Heart left ventricle (tissue), 16 donors: ENCODE measurements around the gene MAS1. TPM values are rescaled to one million over a fixed set of nuclear protein-coding genes. Genes with fewer than 3 reads are reported as not detected.

Source experiments
- ATAC-seq, 4 donors: fragments of 200-7000 bp; cut with Tn5 transposase; one replicate each; pipeline ENCODE4 v1.9.1; 2020 to 2022; ENCODE audit warnings: moderate library complexity in 4 of 4, mild to moderate bottlenecking in 3 of 4, moderate number of reproducible peaks in 1 of 4
- DNase-seq, 5 donors: peaks; one replicate each; pipeline ENCODE4 v3.0.0-alpha.2; 2020
- H3K27ac ChIP-seq, 12 donors: fragments of 200-600 bp; sonication (generic) in 4 of 12; one replicate each; pipeline versions ENCODE4 v1.5.0 to v1.8.0; 2016 to 2022; ENCODE audit warnings: mild to moderate bottlenecking in 2 of 12
- H3K27me3 ChIP-seq, 9 donors: fragments of 200-600 bp; sonication (generic) in 2 of 9; one replicate each; pipeline versions ENCODE4 v1.5.1 to v1.8.0; 2016 to 2022; ENCODE audit warnings: mild to moderate bottlenecking in 3 of 9
- H3K36me3 ChIP-seq, 9 donors: fragments of 200-600 bp; sonication (generic) in 2 of 9; one replicate each; pipeline versions ENCODE4 v1.5.0 to v1.8.0; 2018 to 2022; ENCODE audit warnings: mild to moderate bottlenecking in 2 of 9
- H3K4me1 ChIP-seq, 12 donors: fragments of 200-600 bp; sonication (generic) in 4 of 12; one replicate each; pipeline versions ENCODE4 v1.5.0 to v1.8.0; 2016 to 2022; ENCODE audit warnings: mild to moderate bottlenecking in 3 of 12
- H3K4me3 ChIP-seq, 12 donors: fragments of 200-600 bp; sonication (generic) in 4 of 12; one replicate each; pipeline versions ENCODE4 v1.5.0 to v1.8.0; 2017 to 2022; ENCODE audit warnings: mild to moderate bottlenecking in 9 of 12, moderate library complexity in 4 of 12
- H3K9me3 ChIP-seq, 12 donors: fragments of 200-600 bp; sonication (generic) in 4 of 12; one replicate each; pipeline versions ENCODE4 v1.5.0 to v1.8.0; 2016 to 2022; ENCODE audit warnings: mild to moderate bottlenecking in 1 of 12
- CTCF ChIP-seq, 12 donors: fragments of 200-600 bp; sonication (generic) in 4 of 12; IDR thresholded peaks; one replicate each; pipeline versions ENCODE4 v1.5.0 to v1.8.0; 2018 to 2022; ENCODE audit warnings: antibody characterized with exemption in 12 of 12, mild to moderate bottlenecking in 5 of 12
- POLR2A ChIP-seq, 2 donors: fragments of 450-650 bp; IDR thresholded peaks; one replicate each; pipeline ENCODE4 v1.6.1; 2017; ENCODE audit warnings: antibody characterized with exemption in 2 of 2, mild to moderate bottlenecking in 2 of 2, moderate library complexity in 2 of 2
- WGBS, 4 donors: extraction: QIAGEN DNeasy Blood & Tissue Kit in 2 of 4; methylation state at CpG; one replicate each; pipeline versions ENCODE4 v1.1.5 to v1.1.7; 2013 to 2018; 5-methylcytosine and 5-hydroxymethylcytosine counted together
- intact Hi-C, 10 donors: fragments of 100-400 bp; cut with DNase I; formaldehyde crosslinking; loops; one replicate each; pipeline versions ENCODE4 v1.11.1 to v1.14.2; 2022
- polyA plus RNA-seq, 2 donors: library from polyadenylated mRNA; stranded (reverse); fragments of 200-250 nt; gene quantifications; one replicate each; pipeline ENCODE4 v1.2.3, GENCODE V29; 2013
- total RNA-seq, 9 donors: library from RNA; depleted of rRNA in 2 of 9; stranded (reverse); fragments of >200 nt in 2 of 9; fragmentation: NEBNext Ultra II Directional in 3 of 9; extraction: Animal tissue kit (Norgen Biotek cat#: 25700) in 3 of 9; gene quantifications; one replicate each; pipeline versions ENCODE4 v1.1.0 to v1.2.4, GENCODE V29; 2016 to 2023
- donor health status: ischemic (EF 13 %, LVEDD 7.1; RV severe dilation, severe dysfunction).
- donor health status: healthy with polysubstance abuse.
- donor health status: DM: no; HTN: yes; CAD: no.
- donor health status: DM: no; HTN: no; CAD: no.
- donor health status: ischemic (EF 25% LVEDD 6.9; RV normal size, moderate dysfunction).
- donor health status: ischemic (EF 25% LVEDD 5.7; RV mildly dilated, moderate dysfunction).
- donor health status: healthy.
- donor health status: DM: yes; HTN: yes; CAD: no.
- donor health status: ischemic (EF 35%, LVEDD 5.7; RV mildly dilated, moderate dysfunction).
- donor health status: nonischemic (EF 11% LVEDD 7.7; RV severe dilation, severe dysfunction).
- donor health status: DM: yes; HTN: yes; CAD: no.
- donor health status: PGD.
- donor health status: ischemic (EF 29% LVEDD 5.4; RV normal size, mild dysfunction).
- donor health status: nonischemic (EF 23%, LVEDD 6.1; RV moderate dilation, normal function).

MAS1 gene
- total and polyA plus RNA-seq, 11 donors: 0.05 to 0.08 TPM; not detected in 9

- Histone ChIP-seq H3K4me1 (no peaks in the 10 kb centered on the region), H3K9me3 (peaks cover 0 to 10% (median 0%) of the 10 kb centered on the region in 12 donors), H3K27me3 (no peaks in the 10 kb centered on the region), H3K27ac (no peak overlapping the region), H3K4me3 (no peak overlapping the region), H3K36me3 (no peaks in the 10 kb centered on the region)
- TF ChIP-seq POLR2A (IDR thresholded peaks at IDR 0.05): no peak
- no peak for TF ChIP-seq CTCF (IDR thresholded peaks at IDR 0.05)
- no peak for DNase-seq
- intact Hi-C loops: loop anchor here in 9 of 10 donors (5.0 to 10.0 kb wide), 8 partner anchors 71 to 668 kb away; no protein-coding TSS in a partner anchor
- WGBS, 4 donors: 85 to 97% (median 87%) methylated on average over 19 to 28 of the region's 28 CpGs
- ATAC-seq: no peak
Measured at GRCh38 chr6:159866286-159867247, 24.2 kb upstream of the MAS1 start.

GRCh38 chr6:159871241-159871640 lies 19.5 kb upstream of the MAS1 start:
- H3K27ac ChIP-seq: no peak overlapping the region
- H3K27me3 ChIP-seq: no peaks in the 10 kb centered on the region
- DNase-seq: no peak
- WGBS, 4 donors: 96 to 100% (median 99%) methylated on average over 1 of the region's 1 CpG
- no peak overlapping the region for H3K4me3 ChIP-seq
- intact Hi-C loops: loop anchor here in 4 of 10 donors (10.0 kb wide), 3 partner anchors 54 to 664 kb away; no protein-coding TSS in a partner anchor
- H3K36me3 ChIP-seq: no peaks in the 10 kb centered on the region
- TF ChIP-seq CTCF (IDR thresholded peaks at IDR 0.05) (no peak), POLR2A (IDR thresholded peaks at IDR 0.05) (no peak)
- H3K9me3 ChIP-seq: peaks cover 0 to 10% (median 0%) of the 10 kb centered on the region in 12 donors
- no peak for ATAC-seq
- H3K4me1 ChIP-seq: peaks cover 0 to 8% (median 0%) of the 10 kb centered on the region in 12 donors

GRCh38 chr6:159871906-159872305 lies 18.9 kb upstream of the MAS1 start:
- H3K9me3 ChIP-seq: peaks cover 0 to 10% (median 0%) of the 10 kb centered on the region in 12 donors
- H3K4me1 ChIP-seq: peaks cover 0 to 8% (median 0%) of the 10 kb centered on the region in 12 donors
- intact Hi-C loops: loop anchor here in 4 of 10 donors (10.0 kb wide), 3 partner anchors 53 to 663 kb away; no protein-coding TSS in a partner anchor
- no peak for TF ChIP-seq CTCF (IDR thresholded peaks at IDR 0.05)
- TF ChIP-seq POLR2A (IDR thresholded peaks at IDR 0.05): no peak
- DNase-seq: no peak
- no peak overlapping the region for H3K4me3 ChIP-seq
- ATAC-seq: no peak
- H3K27me3 ChIP-seq: no peaks in the 10 kb centered on the region
- H3K36me3 ChIP-seq: no peaks in the 10 kb centered on the region
- WGBS, 4 donors: 61 to 77% (median 71%) methylated on average over 5 of the region's 5 CpGs
- H3K27ac ChIP-seq: no peak overlapping the region

- TF ChIP-seq CTCF (IDR thresholded peaks at IDR 0.05): no peak
- no peak overlapping the region for H3K27ac ChIP-seq
- H3K4me1 ChIP-seq: peaks cover 0 to 8% (median 0%) of the 10 kb centered on the region in 12 donors
- intact Hi-C loops: loop anchor here in 4 of 10 donors (10.0 kb wide), 3 partner anchors 50 to 660 kb away; no protein-coding TSS in a partner anchor
- H3K9me3 ChIP-seq: peaks cover 0 to under 1% (median 0%) of the 10 kb centered on the region in 12 donors
- H3K36me3 ChIP-seq: no peaks in the 10 kb centered on the region
- WGBS, 4 donors: 16 to 25% (median 23%) methylated on average over 2 of the region's 2 CpGs; no CpG with 5 or more reads in 1 of the 4 donors
- no peaks in the 10 kb centered on the region for H3K27me3 ChIP-seq
- peak; percentile 51 to 80 (median 57) for DNase-seq
- no peak overlapping the region for H3K4me3 ChIP-seq
- ATAC-seq: peak in 3 of 4 donors; percentile 44 to 71 (median 63)
Measured at GRCh38 chr6:159874435-159874834, 16.4 kb upstream of the MAS1 start.
